Measurements from ENCODE around the gene TSPAN15. TPM values are rescaled to one million over a fixed set of nuclear protein-coding genes. Genes with fewer than 3 reads are reported as not detected.

TSPAN15 gene
- total RNA-seq, 6 donors from 2014 or later = 19.9 to 69.5 (median 63.0) TPM

GRCh38 chr10:69458430-69459100 lies 7.3 kb downstream of the TSPAN15 start:
- Histone ChIP-seq H3K36me3 (no peaks in the 10 kb centered on the region), H3K27ac (peak overlapping the region; percentile 60 to 79 (median 70)), H3K4me3 (no peak overlapping the region), H3K4me1 (peaks cover 27 to 64% (median 43%) of the 10 kb centered on the region in 4 donors), H3K27me3 (no peaks in the 10 kb centered on the region), H3K9me3 (no peaks in the 10 kb centered on the region)
- ATAC-seq (ENCODE audit: low FRiP score in 2 of 2) = peak; percentile 15 to 54
- 72 to 73% methylated on average over 10 of the region's 10 CpGs for WGBS, 2 donors
- DNase-seq = peak in 1 of 2 donors; percentile 75
- no peak for TF ChIP-seq EP300 (IDR thresholded peaks at IDR 0.05)
- no peak for TF ChIP-seq POLR2AphosphoS5 (IDR thresholded peaks at IDR 0.05)
- TF ChIP-seq CTCF (IDR thresholded peaks at IDR 0.05) = no peak
- TF ChIP-seq POLR2A (IDR thresholded peaks at IDR 0.05) = no peak

- H3K36me3 ChIP-seq = no peaks in the 10 kb centered on the region
- peaks cover 33 to 66% (median 49%) of the 10 kb centered on the region in 4 donors for H3K4me1 ChIP-seq
- TF ChIP-seq POLR2A (IDR thresholded peaks at IDR 0.05) = no peak
- TF ChIP-seq POLR2AphosphoS5 (IDR thresholded peaks at IDR 0.05) = no peak
- no peak for TF ChIP-seq CTCF (IDR thresholded peaks at IDR 0.05)
- no peak for TF ChIP-seq EP300 (IDR thresholded peaks at IDR 0.05)
- DNase-seq (no peak), ATAC-seq (ENCODE audit: low FRiP score in 2 of 2) (no peak)
- no peaks in the 10 kb centered on the region for H3K27me3 ChIP-seq
- no peak overlapping the region for H3K4me3 ChIP-seq
- peak overlapping the region; percentile 63 to 82 (median 76) for H3K27ac ChIP-seq
- 75 to 79% methylated on average over 8 of the region's 8 CpGs for WGBS, 2 donors
- H3K9me3 ChIP-seq = no peaks in the 10 kb centered on the region
Observed at GRCh38 chr10:69459101-69459790, 8.0 kb downstream of the TSPAN15 start.

GRCh38 chr10:69459893-69460575 lies 8.8 kb downstream of the TSPAN15 start:
- Histone ChIP-seq H3K27me3 (no peaks in the 10 kb centered on the region), H3K9me3 (no peaks in the 10 kb centered on the region), H3K4me3 (no peak overlapping the region), H3K27ac (peak overlapping the region; percentile 63 to 82 (median 76)), H3K4me1 (peaks cover 41 to 67% (median 57%) of the 10 kb centered on the region in 4 donors), H3K36me3 (no peaks in the 10 kb centered on the region)
- WGBS, 2 donors = 87% methylated on average over 7 to 11 of the region's 12 CpGs
- TF ChIP-seq POLR2AphosphoS5 (IDR thresholded peaks at IDR 0.05) = no peak
- no peak for TF ChIP-seq CTCF (IDR thresholded peaks at IDR 0.05)
- no peak for TF ChIP-seq EP300 (IDR thresholded peaks at IDR 0.05)
- TF ChIP-seq POLR2A (IDR thresholded peaks at IDR 0.05) = no peak
- DNase-seq (no peak), ATAC-seq (ENCODE audit: low FRiP score in 2 of 2) (no peak)

- no peak overlapping the region for H3K4me3 ChIP-seq
- no peaks in the 10 kb centered on the region for H3K9me3 ChIP-seq
- WGBS, 2 donors = 72 to 77% methylated on average over 9 of the region's 9 CpGs
- DNase-seq (no peak), ATAC-seq (ENCODE audit: low FRiP score in 2 of 2) (peak in 1 of 2 donors; percentile 5)
- TF ChIP-seq POLR2A (IDR thresholded peaks at IDR 0.05) (no peak), EP300 (IDR thresholded peaks at IDR 0.05) (no peak), POLR2AphosphoS5 (IDR thresholded peaks at IDR 0.05) (no peak), CTCF (IDR thresholded peaks at IDR 0.05) (no peak)
- H3K27ac ChIP-seq = peak overlapping the region; percentile 63 to 82 (median 76)
- no peaks in the 10 kb centered on the region for H3K36me3 ChIP-seq
- peaks cover 48 to 73% (median 62%) of the 10 kb centered on the region in 4 donors for H3K4me1 ChIP-seq
- H3K27me3 ChIP-seq = no peaks in the 10 kb centered on the region
Observed at GRCh38 chr10:69460576-69461242, 9.4 kb downstream of the TSPAN15 start.
